ENCODE data around the gene SLC26A4. TPM values are rescaled to one million over a fixed set of nuclear protein-coding genes. Genes with fewer than 3 reads are reported as not detected.
A peak's percentile ranks its signal among the peaks of the same experiment; 100 is the strongest.

The SLC26A4 gene
- total RNA-seq, 1 donor from 2014 or later: 1.0 TPM

DNA sequence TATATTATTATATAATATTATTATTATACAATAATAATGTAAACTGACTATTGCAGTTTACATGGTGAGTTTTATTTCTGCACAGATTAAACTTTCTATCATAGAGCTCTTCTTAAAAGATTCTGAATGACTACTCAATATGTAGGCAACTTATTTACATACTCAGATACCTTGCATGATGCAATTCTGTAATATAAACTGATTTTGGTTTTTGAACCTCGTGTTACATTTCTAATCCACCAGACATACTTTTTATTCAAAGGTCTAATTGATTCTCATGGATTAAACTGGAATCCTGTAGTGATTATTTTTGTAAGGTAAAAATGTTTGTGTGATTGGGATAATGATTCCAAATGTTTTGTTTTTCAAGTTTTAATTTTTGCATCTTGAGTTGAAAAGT lies 19.9 kb downstream of the SLC26A4 start:
- H3K9me3 ChIP-seq: no peaks in the 10 kb centered on the region
- no peaks in the 10 kb centered on the region for H3K4me1 ChIP-seq
- no peaks in the 10 kb centered on the region for H3K36me3 ChIP-seq
- no peak for TF ChIP-seq CTCF (IDR thresholded peaks at IDR 0.05)
- H3K27me3 ChIP-seq (ENCODE audit: low read depth): no peaks in the 10 kb centered on the region
- DNase-seq (no peak), ATAC-seq (no peak)
- intact Hi-C loops (cut with DNase I): no loop called here
- no peak overlapping the region for H3K27ac ChIP-seq
- no peak overlapping the region for H3K4me3 ChIP-seq

DNA sequence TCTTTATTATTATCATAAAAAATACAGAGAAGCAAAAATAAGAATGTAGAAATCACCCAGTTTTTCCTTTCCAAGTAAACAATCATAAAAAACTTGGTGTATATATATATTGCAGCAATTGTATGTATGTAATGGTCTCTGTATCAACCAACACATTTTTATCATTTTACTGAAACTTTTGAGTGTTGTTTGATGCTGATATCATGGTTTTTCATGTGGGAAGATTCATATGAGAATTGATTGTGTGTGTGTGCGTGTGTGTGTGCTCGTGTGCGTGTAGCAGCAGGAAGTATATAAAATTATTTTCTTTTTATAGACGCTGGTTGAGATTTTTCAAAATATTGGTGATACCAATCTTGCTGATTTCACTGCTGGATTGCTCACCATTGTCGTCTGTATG lies 22.3 kb downstream of the SLC26A4 start:
- H3K4me3 ChIP-seq: no peak overlapping the region
- TF ChIP-seq CTCF (IDR thresholded peaks at IDR 0.05): no peak
- no peaks in the 10 kb centered on the region for H3K36me3 ChIP-seq
- DNase-seq (no peak), ATAC-seq (no peak)
- intact Hi-C loops (cut with DNase I): no loop called here
- no peaks in the 10 kb centered on the region for H3K9me3 ChIP-seq
- no peaks in the 10 kb centered on the region for H3K4me1 ChIP-seq
- no peak overlapping the region for H3K27ac ChIP-seq
- no peaks in the 10 kb centered on the region for H3K27me3 ChIP-seq (ENCODE audit: low read depth)

GRCh38 chr7:107684287-107684686 lies 23.7 kb downstream of the SLC26A4 start:
- DNase-seq (no peak), ATAC-seq (no peak)
- no peaks in the 10 kb centered on the region for H3K4me1 ChIP-seq
- H3K4me3 ChIP-seq: no peak overlapping the region
- H3K9me3 ChIP-seq: no peaks in the 10 kb centered on the region
- no peaks in the 10 kb centered on the region for H3K27me3 ChIP-seq (ENCODE audit: low read depth)
- no peak overlapping the region for H3K27ac ChIP-seq
- H3K36me3 ChIP-seq: no peaks in the 10 kb centered on the region
- intact Hi-C loops (cut with DNase I): no loop called here
- no peak for TF ChIP-seq CTCF (IDR thresholded peaks at IDR 0.05)

DNA sequence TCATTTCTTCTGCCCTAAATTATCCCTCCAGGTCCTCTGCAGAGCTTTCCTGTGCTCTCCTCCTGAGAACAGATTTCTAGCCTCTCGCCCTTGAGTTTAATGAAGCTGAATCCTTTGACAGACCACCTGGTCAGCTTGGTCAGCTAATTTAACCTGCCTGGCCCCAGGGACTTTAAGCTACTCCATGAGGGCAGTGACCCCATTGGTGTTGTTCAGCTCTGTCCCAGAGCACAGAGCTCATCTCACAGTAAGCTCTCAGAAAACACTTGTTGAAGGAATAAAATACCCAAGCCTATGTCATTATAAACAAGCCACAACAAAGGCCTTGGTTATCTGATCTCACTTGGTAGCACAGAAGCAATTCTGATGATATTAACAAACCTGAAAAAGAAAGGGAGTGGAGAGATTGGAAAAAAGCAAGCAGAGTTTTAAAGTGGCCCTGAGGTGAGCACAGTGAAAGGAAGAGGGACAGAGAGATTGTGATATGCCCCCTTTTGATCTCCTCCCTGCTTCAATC lies 24.4 kb downstream of the SLC26A4 start:
- intact Hi-C loops (cut with DNase I): no loop called here
- H3K36me3 ChIP-seq: no peaks in the 10 kb centered on the region
- no peaks in the 10 kb centered on the region for H3K9me3 ChIP-seq
- H3K4me3 ChIP-seq: no peak overlapping the region
- ATAC-seq (no peak), DNase-seq (no peak)
- no peak overlapping the region for H3K27ac ChIP-seq
- H3K4me1 ChIP-seq: no peaks in the 10 kb centered on the region
- no peak for TF ChIP-seq CTCF (IDR thresholded peaks at IDR 0.05)
- H3K27me3 ChIP-seq (ENCODE audit: low read depth): no peaks in the 10 kb centered on the region

DNA sequence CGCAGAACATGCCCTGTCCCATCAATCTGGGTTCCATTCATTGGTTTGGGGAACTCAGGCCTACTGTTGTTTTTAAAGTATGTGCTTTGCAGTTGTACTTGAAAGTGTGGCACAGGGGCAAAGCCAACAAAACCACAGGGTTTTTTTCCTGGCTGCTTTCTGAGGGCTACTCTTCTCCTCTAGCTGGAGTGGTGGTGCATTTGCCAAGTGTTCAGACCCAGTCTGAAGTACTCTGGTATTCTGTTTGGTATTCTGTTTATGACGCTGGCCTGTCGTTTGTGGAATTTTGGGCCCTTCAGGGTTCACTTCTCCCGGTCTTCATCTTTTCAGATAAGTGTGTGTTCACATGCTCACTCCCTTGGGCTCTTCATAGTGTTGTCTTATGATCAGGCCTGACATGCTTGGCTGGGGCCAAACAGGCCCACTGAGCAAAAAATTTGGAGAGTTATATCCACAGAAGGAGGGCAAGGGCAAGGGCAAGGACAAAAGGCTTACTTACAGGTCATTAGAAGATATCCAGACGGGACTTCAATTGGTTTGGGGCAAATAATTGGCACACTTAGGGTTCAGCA lies 26.3 kb downstream of the SLC26A4 start:
- intact Hi-C loops (cut with DNase I): no loop called here
- Histone ChIP-seq H3K9me3 (no peaks in the 10 kb centered on the region), H3K27me3 (ENCODE audit: low read depth) (no peaks in the 10 kb centered on the region), H3K4me1 (no peaks in the 10 kb centered on the region), H3K36me3 (no peaks in the 10 kb centered on the region), H3K4me3 (no peak overlapping the region), H3K27ac (no peak overlapping the region)
- DNase-seq (no peak), ATAC-seq (peak; percentile 78 to 84)
- no peak for TF ChIP-seq CTCF (IDR thresholded peaks at IDR 0.05)

All from lower lobe of right lung (tissue), 2 donors.